Heart left ventricle (tissue), 13 donors: ENCODE data around the gene ZNF611.

Source experiments
- POLR2A ChIP-seq, 2 donors: fragments of 450-650 bp; IDR thresholded peaks; one replicate each; pipeline ENCODE4 v1.6.1; 2017; ENCODE audit warnings: antibody characterized with exemption in 2 of 2, mild to moderate bottlenecking in 2 of 2, moderate library complexity in 2 of 2
- TF ChIP-seq, protein P1 (sequence below), 12 donors: fragments of 200-600 bp; sonication (generic) in 4 of 12; IDR thresholded peaks; one replicate each; pipeline versions ENCODE4 v1.5.0 to v1.8.0; 2018 to 2022; ENCODE audit warnings: antibody characterized with exemption in 12 of 12, mild to moderate bottlenecking in 5 of 12
- donor health status: ischemic (EF 13 %, LVEDD 7.1; RV severe dilation, severe dysfunction).
- donor health status: DM: no; HTN: yes; CAD: no.
- donor health status: DM: no; HTN: no; CAD: no.
- donor health status: ischemic (EF 25% LVEDD 6.9; RV normal size, moderate dysfunction).
- donor health status: ischemic (EF 25% LVEDD 5.7; RV mildly dilated, moderate dysfunction).
- donor health status: ischemic (EF 35%, LVEDD 5.7; RV mildly dilated, moderate dysfunction).
- donor health status: nonischemic (EF 11% LVEDD 7.7; RV severe dilation, severe dysfunction).
- donor health status: DM: yes; HTN: yes; CAD: no.
- donor health status: PGD.
- donor health status: ischemic (EF 29% LVEDD 5.4; RV normal size, mild dysfunction).
- donor health status: nonischemic (EF 23%, LVEDD 6.1; RV moderate dilation, normal function).

DNA sequence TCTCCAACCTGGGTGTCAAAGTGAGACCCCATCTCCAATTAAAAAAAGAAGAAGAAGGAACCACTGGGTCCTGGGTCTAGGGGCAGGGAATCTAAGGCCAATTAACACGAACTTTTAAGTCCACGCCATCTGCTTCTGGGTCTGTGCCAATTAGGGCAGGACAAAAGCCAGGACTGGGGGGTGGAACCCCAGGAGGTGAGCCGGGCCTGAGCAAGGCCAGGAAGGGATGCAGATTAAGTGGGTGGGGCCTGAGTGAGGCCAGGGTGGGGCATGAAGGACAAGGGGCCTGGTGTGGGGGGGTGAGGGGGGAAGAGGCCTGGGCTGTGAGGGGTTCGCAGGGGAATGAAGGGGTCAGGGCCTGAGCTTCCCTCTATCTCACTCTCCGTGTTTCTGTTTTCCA lies 70.4 kb downstream of the ZNF611 start:
- TF ChIP-seq POLR2A (IDR thresholded peaks at IDR 0.05) = no peak
- TF ChIP-seq, protein P1, sequence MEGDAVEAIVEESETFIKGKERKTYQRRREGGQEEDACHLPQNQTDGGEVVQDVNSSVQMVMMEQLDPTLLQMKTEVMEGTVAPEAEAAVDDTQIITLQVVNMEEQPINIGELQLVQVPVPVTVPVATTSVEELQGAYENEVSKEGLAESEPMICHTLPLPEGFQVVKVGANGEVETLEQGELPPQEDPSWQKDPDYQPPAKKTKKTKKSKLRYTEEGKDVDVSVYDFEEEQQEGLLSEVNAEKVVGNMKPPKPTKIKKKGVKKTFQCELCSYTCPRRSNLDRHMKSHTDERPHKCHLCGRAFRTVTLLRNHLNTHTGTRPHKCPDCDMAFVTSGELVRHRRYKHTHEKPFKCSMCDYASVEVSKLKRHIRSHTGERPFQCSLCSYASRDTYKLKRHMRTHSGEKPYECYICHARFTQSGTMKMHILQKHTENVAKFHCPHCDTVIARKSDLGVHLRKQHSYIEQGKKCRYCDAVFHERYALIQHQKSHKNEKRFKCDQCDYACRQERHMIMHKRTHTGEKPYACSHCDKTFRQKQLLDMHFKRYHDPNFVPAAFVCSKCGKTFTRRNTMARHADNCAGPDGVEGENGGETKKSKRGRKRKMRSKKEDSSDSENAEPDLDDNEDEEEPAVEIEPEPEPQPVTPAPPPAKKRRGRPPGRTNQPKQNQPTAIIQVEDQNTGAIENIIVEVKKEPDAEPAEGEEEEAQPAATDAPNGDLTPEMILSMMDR (IDR thresholded peaks at IDR 0.05) = no peak
